ENCODE data around the gene GOLGA2. TPM values are rescaled to one million over a fixed set of nuclear protein-coding genes. Genes with fewer than 3 reads are reported as not detected.

The GOLGA2 gene
- polyA plus RNA-seq, 10 donors = 76.3 to 111 (median 90.5) TPM

DNA sequence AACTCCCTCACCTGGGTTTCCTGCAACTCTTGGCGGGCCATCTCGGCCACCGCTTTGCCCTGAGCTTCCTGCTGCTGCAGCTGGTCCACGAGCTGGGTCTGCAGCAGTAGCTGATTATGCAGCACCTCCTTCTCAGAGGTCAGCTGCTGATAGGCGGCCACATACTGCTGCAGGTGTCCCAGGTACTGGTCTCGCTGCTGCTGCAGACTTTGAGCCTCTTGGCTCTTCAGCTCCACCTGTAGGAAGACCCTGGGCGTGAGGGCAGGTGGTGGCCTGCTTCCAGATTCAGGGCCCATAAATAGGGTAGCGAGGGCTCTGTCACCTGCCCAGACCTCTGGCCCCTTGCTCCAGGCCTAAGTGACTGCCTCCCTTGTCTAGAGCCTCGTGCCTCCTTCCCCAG lies 16.7 kb downstream of the GOLGA2 start:
- no peak for DNase-seq

DNA sequence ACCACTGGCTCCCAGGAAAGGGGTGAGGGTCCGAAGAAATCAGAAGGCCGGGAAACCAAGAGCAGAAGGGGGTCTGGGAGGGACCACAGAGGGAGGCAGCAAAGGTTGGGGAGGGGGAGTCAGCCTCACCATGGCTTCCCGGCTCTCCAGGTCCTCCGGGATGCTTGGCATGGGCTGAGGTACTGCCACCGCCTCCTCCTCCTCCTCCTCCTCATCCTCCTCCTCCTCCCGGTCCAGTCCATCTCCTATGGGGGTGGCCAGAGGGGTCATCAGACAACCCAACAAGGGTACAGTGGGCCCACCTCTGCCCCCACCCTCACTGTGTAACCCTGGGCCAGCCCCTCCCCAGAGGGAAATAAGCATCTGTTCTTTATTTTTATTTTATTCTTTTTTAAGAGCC lies 17.5 kb downstream of the GOLGA2 start:
- no peak for DNase-seq

DNA sequence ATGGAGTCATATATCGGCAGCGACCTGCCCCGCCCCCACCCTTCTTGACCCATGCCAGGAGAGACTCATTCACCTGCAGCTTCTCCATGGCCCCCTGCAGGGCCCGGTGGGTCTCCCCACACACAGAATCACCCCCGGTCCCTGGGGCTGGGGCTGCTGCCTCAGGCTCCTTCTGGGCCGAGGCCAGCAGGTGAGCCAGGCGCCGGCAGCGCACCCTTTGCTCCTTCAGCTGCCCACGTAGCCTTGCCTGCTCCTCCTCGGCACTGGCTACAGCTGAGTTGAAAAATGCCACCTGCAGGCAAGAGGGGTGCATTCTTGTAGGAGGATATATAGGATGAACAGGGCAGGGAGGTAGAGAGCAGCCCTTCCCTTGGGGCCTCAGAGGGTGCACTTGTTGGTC lies 17.9 kb downstream of the GOLGA2 start:
- DNase-seq = no peak

DNA sequence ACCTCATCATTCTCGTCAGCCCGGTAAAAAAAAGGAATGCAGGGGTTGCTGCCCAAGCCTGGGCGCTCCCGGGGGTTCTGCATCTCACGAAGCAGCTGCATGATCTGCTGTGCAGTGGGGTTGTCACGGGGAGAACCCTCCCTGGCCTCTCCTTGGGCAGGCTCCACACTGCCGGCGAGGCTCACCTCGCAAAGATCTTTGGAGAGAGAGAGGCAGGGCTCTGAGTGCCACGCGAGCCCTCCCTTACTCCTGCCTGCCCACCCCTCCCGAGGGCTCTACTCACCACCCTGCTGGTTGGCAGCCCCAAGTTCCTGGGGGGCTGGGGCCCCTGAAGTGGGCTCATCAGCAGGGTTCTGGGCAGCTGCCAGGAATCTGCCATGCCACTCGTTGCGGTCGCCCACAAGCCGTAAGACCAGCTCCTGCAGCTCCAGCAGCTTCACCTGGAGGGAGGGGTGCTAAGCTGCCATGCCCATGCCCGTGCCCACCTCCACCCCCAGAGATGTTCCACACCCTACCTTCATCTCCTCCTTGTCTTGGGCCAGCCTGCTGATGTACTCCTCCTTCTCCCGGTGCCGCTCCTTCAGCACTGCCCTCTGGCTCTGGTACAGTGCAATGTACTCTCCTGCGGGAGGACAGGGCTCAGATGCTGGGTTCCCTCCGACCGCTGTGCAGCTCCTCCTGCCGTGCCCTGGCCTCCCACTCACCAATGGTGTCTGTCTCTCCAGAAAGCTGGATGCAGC lies 18.6 kb downstream of the GOLGA2 start:
- DNase-seq = no peak

DNA sequence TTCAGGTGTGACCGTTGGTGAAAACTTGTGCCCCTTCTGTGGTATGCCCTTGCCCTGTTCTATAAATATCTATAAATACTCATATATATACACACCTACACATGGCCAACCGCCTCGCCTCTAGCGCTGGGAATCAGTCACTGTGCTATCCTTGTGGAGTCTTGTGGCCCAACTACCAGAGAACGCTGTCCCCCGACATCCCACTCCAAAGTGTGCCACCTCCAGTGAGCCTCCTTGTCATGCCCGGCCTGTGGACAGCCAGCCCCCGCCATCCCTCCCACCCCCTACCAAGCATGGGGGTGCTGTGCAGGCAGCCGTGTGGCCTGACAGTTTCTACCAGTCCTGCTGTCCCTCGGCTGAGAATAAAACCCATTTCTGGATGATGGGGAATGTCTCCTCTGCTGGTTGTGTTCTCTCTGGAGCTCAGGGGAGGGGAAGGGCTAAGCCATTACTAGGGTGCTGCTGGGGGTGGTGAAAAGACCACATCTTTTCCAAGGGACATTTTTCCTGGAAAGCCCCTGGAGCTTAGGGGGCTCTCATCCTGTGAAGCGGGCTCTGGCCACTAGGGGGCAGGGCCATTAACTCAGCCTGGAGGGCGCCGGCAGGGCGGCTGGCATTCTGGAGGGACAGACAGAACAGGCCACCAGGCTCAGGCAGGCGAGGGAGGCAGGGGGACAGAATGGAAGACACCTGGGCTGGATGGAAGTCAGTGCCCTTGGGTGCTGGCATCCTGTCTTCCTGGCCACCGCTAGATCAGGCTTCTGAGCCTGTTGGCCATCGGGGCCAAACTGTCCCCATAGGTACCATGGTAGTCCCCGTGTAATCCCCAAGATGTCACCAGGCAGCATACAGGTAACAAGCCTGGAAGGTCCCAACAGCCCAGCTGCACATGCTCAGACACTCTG lies 20.7 kb downstream of the GOLGA2 start:
- DNase-seq = peak; percentile 33 to 78 (median 63)

DNA sequence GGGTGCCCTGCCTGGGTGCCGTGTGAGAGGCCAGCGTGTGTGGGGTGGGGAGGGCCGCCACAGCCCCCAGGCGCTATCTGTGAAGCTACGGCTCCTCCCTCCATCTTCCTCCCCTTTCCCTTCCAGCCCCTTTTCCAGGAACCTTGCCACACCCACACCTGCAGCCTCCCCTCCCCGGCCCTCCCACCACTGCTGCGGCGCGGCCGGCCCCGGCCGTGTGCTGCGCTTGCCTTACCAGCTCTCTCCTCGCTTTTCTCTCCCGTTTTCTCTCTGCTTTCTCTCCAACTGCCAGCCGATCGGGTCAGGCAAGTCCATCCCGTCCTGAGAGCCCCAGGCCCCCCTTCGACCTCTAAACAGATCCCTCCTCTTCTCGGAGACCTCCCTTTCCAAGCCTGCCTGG lies 21.4 kb downstream of the GOLGA2 start:
- no peak for DNase-seq

DNA sequence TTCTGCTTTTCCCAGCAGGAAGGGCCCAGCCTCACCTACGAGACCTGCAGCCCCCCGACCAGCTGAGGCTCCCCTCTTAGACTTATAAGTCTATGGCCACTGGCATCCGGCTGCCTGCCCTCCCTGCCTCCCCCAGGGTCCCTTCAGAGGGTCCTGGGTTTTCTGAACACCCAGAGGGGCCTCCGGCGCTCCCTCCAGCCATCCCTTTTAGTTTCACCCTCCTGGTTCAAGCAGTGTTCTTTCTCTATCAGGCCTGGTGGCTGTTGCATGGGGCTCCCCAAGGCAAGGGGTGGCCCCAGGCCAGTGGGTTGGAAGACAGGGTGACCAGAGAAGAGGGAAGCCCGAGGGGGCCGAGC lies 21.8 kb downstream of the GOLGA2 start:
- no peak for DNase-seq

DNA sequence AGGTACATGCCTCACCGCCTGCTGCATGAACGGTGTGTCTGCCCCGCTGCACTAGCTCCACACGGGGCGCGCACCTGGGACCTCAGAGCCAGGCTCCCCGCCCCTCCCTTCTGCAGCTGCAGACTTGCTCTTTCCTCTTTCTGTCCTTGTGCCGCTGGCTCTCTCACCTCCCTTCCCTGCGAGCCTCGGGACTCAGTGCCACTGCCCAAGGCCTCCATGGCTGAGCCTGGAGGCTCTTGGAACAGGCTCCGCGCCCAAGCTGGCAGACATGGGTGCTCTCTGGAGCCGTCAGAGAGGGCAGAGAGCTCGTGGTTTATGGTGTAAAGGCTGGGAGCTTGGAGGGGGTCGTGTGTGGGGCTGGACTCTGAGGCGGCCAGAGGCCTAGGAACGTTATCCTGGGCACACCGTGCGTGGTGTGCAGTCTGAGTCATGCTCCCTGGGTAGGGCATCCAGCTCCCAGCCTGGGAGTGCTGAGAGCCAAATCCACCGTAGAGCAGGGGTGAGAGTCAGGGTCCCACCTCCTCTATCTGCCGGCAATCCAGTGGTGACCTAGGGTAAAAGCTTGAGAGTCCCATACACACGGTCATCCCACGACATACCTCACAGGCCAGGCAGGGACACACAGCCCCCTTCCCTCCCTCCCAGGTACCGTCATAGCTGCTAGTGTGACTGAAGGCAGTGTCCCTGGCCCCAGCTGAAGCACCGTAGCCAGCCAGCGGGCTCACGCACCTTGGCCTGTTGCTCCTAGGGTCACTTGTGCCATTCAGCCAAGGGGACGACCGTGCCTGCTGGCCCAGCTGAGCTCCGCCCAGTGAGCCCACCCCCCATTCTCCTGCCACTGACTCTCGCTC lies 22.4 kb downstream of the GOLGA2 start:
- no peak for DNase-seq

DNA sequence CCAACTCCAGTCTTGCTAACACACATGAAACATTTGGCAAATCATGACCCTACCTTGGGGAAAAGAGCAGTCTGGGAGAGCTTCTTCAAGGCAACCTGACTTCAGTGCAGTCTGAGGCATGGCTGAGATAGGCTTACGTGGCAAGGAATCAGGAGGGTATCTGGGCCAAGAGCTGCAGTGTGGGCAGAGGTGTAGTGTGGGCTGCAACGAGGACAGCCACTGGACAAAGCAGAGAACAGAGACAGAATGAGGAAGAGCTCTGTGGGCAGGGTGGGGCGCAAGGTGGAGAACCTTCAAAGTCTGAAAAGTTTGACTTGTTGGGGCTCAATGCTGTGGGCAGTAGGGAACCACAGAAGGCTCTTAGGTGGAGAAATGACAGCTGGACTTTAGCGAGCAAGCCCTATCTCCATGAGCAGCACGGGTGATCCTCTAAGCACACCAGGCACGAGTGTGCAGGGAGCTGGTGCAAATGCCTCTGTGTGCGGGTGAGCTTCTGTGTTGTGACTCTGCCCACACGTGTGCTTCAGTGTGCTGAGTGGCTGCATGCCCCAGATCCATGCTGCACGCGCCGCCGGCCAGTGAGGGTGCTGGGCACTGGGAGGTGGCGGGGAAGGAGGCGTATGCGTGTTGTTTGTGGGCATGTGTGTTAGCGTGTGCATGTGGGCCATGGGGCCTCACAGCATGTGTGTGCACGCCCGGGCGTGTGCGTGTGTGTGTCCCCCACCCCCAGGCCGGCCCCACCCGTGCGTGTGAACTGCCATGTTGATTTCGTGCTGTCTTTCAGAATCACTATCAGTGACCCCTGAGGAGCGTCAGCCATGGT lies 23.3 kb downstream of the GOLGA2 start:
- DNase-seq = no peak

DNA sequence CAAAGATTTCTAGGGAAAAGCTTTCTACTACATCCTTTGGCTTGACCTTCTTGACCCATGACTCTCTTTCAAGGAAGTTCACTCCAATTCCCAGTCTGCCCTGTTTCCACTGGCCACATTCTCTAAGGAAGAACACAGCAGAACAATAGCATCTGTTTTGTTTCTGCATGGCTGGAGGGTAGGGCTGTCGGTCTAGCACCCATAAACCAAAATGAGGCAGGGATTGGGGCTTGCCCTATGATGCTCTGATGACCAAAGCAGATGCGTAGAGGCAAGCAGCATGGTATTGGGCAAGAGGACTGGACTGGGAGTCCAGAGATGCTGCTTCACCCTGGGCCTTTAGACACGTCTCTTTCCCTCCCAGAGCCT lies 24.1 kb downstream of the GOLGA2 start:
- no peak for DNase-seq

DNA sequence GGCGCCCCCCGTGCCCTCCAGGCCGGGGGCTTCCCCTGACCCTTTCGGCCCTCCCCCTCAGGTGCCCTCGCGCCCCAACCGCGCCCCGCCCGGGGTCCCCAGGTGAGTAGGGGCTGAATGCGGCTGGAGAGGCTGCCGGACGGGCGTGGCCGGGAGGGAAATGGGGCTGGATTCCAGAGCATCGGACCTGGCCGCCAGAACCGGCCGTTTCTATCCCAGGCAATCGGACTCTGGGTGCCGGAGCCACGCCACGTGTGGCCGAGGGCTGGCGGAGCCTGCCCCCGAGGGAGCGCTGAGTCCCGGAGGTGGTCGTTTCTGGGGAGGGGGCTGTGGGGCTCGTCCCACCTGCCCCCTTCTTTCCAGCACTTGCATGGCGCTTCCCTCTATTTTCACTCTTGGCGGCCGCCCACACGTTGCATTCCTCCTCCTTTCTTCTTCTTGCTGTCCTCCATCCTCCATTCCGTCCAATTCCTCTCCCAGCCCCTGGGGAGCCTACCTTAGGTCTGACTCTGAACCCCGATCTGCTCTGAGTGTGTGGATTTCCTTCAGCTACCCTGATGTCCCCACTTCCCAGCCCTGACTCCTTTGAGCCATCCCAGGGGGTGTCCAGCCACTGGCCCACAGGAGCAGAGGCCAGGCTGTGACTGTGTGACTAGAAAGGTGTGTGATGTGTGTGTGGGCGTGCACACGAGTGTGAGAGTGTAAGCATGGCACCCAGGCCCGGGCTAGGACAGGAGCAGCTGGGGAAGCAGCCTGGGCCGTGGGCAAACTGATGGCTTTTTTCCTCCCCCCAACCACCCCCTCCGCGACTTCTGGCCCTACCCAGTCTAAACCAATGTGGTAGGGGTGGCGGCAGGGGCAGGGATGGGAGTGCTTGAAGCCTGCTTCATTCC lies 24.7 kb downstream of the GOLGA2 start:
- no peak for DNase-seq

DNA sequence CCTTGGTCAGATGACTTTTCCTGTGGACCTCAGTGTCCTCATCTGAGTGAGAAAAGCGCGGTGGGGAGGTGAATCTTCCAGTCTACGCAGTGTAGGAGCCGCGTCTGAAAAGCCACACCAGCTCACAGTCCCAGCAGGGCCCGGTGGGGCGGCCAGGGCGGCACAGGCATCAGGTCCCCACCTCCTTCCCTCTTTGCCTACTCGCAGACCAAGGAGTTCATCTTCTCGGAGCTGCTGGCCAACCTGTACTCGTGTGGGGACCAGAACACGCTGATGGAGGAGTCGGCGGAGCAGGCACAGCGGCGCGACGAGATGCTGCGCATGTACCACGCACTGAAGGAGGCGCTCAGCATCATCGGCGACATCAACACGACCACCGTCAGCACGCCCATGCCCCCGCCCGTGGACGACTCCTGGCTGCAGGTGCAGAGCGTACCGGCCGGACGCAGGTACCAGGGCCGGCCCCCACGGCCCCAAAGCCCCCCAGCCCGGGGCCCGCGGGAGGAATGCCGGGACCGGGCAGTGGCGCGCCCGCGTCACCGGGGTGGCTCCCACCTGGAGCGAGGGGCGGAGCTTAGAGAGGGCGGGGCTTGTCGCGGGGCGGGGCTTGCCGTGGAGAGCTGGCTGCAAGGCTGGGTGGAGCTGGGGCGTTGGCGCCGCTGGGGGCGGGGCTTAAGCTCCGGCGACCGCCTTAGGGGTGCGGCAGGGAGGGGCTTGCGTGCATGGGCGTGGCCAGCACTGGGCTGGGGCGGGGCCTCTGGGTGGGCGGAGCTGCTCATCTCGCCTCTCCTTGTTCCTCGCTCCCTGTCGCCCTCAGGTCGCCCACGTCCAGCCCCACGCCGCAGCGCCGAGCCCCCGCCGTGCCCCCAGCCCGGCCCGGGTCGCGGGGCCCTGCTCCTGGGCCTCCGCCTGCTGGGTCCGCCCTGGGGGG lies 25.6 kb downstream of the GOLGA2 start:
- peak; percentile 24 to 73 (median 65) for DNase-seq

DNA sequence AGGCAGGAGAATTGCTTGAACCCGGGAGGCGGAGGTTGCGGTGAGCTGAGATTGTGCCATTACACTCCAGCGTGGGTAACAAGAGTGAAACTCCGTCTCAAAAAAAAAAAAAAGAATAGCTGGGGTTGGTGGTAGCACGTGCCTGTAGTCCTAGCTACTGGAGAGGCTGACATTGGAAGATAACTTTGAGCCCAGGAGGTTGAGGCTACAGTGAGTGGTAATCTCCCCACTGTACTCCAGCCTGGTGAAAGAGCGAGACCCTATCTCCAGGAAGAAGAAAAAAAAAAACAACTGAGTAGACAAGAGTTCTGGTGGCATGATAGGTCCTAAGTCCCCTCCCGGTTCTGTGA lies 26.3 kb downstream of the GOLGA2 start:
- no peak for DNase-seq

DNA sequence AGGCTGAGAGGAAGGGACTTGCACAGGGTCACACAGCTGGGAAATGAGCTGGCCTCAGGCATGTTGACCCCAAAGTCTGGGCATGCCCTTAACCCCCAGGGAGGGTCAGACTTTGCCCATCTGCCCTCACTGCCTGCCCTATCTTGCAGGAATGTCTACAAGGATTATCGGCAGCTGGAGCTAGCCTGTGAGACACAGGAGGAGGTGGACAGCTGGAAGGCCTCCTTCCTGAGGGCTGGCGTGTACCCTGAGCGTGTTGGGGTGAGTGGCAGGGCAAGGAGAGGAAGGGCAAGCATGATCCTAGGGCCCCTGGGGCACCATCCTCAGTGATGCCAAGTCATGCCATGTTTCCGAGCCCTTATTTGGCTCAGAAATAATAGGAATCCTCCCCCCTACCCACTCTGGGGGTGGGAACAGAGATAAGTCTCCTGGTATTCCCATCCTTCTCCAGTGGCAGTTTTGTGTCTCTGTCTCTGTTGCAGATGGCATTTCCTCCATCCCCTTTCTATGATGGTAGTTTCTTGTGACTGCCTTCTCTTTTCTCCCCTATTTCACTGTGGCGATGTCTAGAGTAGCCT lies 28.5 kb downstream of the GOLGA2 start:
- no peak for DNase-seq

DNA sequence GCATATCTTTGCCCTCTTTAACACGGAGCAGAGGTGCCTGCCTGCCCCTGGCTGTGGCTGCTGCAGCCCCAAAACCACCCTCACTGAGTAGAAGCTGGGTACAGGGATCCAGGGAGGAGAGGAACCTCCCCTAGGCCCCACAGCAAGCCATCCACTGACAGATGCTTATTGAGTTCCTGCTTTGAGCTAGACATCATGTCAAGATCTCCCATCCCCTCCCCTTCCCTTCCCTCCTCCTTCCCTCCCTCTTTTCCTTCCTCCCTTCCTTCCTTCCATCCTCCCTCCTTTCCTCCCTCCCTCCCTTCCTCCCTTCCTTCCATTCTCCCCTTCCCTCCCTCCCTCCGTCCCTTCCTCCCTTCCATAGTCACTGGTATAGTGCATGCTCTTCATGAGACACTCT lies 29.3 kb downstream of the GOLGA2 start:
- peak in 1 of 3 donors; percentile 44 for DNase-seq

DNA sequence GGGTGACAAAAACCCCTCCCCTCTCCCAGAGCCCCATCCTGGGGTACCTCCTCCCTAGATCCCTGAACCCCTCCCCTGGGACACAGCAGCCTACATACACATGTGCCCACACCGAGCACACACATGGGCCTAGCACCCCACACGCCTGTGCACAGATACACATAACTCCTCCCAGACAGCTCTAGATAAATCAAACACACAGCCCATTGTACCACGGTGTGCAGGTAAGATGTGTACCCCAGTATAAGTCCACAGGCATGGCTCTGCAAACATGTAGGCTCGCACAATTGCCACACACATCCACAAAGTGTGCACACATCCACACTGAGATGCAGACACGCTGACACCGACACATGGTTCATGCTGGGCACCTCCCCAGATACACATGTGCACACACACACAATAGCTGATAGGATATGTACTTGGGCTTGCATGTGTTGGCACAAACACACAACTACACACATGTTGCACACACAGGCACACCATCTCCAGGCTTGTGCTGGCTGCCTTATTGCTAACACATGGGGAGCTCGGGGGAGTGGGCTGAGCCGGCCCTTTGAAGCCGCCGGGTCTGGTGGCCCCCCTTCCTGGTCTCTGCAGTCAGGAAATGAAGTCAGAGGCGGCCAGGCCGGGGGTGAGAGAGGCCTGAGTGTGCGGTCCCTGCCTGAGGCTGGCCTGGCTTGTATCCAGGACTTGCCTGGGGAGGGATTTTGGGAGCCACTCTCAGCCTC lies 30.2 kb downstream of the GOLGA2 start:
- peak; percentile 59 to 92 (median 80) for DNase-seq

DNA sequence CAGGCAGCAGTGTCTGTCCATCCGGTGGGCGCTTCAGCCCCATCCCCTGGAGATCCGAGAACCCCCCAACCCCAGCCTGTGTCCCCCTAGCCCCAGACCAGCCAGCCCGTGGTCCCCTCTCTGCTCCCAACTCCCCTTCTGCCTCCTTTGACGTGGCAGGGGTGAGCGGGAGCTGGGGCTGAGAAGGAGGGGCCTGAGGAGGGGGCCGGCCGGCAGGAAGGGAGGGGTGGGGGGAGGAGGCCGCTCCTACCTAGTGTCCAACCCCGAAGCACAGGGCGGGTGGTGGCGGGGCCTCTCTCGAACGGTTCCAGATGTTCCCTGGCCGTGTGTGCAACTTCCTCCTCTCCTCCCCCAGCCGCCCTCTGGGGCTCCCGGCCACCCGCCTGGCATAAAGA lies 31.0 kb downstream of the GOLGA2 start:
- DNase-seq = peak; percentile 93 to 96 (median 93)

Measured in muscle of back (tissue), 11 donors.